GM21529 (cell line): ENCODE measurements around the gene SPAG16.
"Not testable (repeated sequence)": the region's sequence is repeated elsewhere in the genome, so short reads cannot be mapped to it uniquely, and the experiment has no call there.

Experiments used
- ATAC-seq: cut with Tn5 transposase; IDR thresholded peaks from one replicate; pipeline ENCODE4 v1.9.1; 2021; ENCODE audit not compliant: unreplicated experiment

Gene SPAG16

GRCh38 chr2:213989207-213989606 is 704.9 kb downstream of the SPAG16 start:
- ATAC-seq: no peak

- no peak for ATAC-seq
Measured at GRCh38 chr2:213991453-213992108, 707.3 kb downstream of the SPAG16 start.

GRCh38 chr2:213995400-213996105 is 711.3 kb downstream of the SPAG16 start:
- ATAC-seq: no peak

GRCh38 chr2:213998976-213999375 is 714.7 kb downstream of the SPAG16 start:
- ATAC-seq: not testable (repeated sequence)

- no peak for ATAC-seq
Measured at GRCh38 chr2:214004463-214004862, 720.2 kb downstream of the SPAG16 start.

- ATAC-seq: no peak
Measured at GRCh38 chr2:214005337-214005736, 721.1 kb downstream of the SPAG16 start.

GRCh38 chr2:214006601-214007000 is 722.3 kb downstream of the SPAG16 start:
- ATAC-seq: no peak

- no peak for ATAC-seq
Measured at GRCh38 chr2:214011676-214012075, 727.4 kb downstream of the SPAG16 start.

GRCh38 chr2:214014551-214015220 is 730.4 kb downstream of the SPAG16 start:
- ATAC-seq: no peak

GRCh38 chr2:214019229-214019972 is 735.1 kb downstream of the SPAG16 start:
- no peak for ATAC-seq

GRCh38 chr2:214019973-214020345 is 735.7 kb downstream of the SPAG16 start:
- ATAC-seq: no peak

GRCh38 chr2:214029190-214029589 is 744.9 kb downstream of the SPAG16 start:
- no peak for ATAC-seq

GRCh38 chr2:214031566-214031965 is 747.3 kb downstream of the SPAG16 start:
- no peak for ATAC-seq

- ATAC-seq: no peak
Measured at GRCh38 chr2:214034417-214034816, 750.2 kb downstream of the SPAG16 start.

GRCh38 chr2:214035091-214035852 is 751.0 kb downstream of the SPAG16 start:
- no peak for ATAC-seq

- no peak for ATAC-seq
Measured at GRCh38 chr2:214035921-214036320, 751.7 kb downstream of the SPAG16 start.

GRCh38 chr2:214038186-214038585 is 753.9 kb downstream of the SPAG16 start:
- ATAC-seq: no peak

GRCh38 chr2:214050731-214051130 is 766.5 kb downstream of the SPAG16 start:
- no peak for ATAC-seq

GRCh38 chr2:214051585-214051984 is 767.3 kb downstream of the SPAG16 start:
- no peak for ATAC-seq

- no peak for ATAC-seq
Measured at GRCh38 chr2:214052235-214052634, 768.0 kb downstream of the SPAG16 start.

GRCh38 chr2:214057986-214058385 is 773.7 kb downstream of the SPAG16 start:
- no peak for ATAC-seq
